ENCODE data around the gene LRRC49. TPM values are rescaled to one million over a fixed set of nuclear protein-coding genes. Genes with fewer than 3 reads are reported as not detected.
"Not testable (repeated sequence)": the region's sequence is repeated elsewhere in the genome, so short reads cannot be mapped to it uniquely, and the experiment has no call there.

LRRC49 gene
- total RNA-seq, 6 donors from 2014 or later: 3.0 to 26.7 (median 9.2) TPM

DNA sequence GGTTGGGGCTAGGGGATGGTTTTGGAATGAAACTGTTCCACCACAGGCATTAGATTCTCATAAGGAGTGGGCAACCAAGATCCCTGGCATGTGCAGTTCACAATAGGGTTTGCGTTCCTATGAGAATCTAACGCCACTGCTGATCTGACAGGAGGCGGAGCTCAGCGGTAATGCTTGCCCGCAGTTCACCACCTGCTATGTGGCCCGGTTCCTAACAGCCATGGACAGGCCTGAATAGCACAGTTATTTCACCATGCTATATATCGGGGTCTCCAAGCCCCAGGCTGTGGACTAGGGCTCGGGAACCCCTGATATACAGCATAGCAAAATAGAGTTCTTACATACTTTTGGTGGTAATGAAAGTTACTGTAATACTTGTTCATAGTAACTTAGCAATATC, 122.7 kb downstream of the LRRC49 start:
- Histone ChIP-seq H3K27me3 (no peaks in the 10 kb centered on the region), H3K4me3 (no peak overlapping the region), H3K4me1 (no peaks in the 10 kb centered on the region), H3K36me3 (no peaks in the 10 kb centered on the region), H3K27ac (no peak overlapping the region), H3K9me3 (peaks cover 0 to 1% (median 0%) of the 10 kb centered on the region in 4 donors)
- WGBS, 2 donors: 92 to 95% methylated on average over 8 of the region's 8 CpGs
- no peak for ATAC-seq (ENCODE audit: low FRiP score in 2 of 2)
- no peak for DNase-seq
- TF ChIP-seq POLR2AphosphoS5 (IDR thresholded peaks at IDR 0.05) (no peak), EP300 (IDR thresholded peaks at IDR 0.05) (no peak), CTCF (IDR thresholded peaks at IDR 0.05) (no peak), POLR2A (IDR thresholded peaks at IDR 0.05) (no peak)

DNA sequence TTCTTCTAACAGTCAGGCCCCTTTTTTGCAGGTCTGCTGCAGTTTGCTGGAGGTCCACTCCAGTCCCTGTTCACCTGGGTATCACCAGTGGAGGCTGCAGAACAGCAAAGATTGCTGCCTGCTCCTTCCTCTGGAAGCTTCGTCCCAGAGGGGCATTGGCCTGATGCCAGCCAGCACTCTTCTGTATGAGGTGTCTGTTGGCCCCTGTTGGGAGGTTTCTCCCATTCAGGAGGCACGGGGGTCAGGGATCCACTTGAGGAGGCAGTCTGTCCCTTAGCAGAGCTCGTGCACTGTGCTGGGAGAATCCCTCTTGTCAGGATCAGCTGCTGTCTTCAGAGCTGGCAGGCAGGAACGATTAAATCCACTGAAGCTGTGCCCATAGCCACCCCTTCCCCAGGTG, 138.6 kb downstream of the LRRC49 start:
- not testable (repeated sequence) for H3K36me3 ChIP-seq; ATAC-seq (ENCODE audit: low FRiP score in 2 of 2); H3K4me3 ChIP-seq; H3K4me1 ChIP-seq; H3K9me3 ChIP-seq; H3K27me3 ChIP-seq; H3K27ac ChIP-seq; DNase-seq
- 74 to 80% methylated on average over 3 of the region's 4 CpGs for WGBS, 2 donors

DNA sequence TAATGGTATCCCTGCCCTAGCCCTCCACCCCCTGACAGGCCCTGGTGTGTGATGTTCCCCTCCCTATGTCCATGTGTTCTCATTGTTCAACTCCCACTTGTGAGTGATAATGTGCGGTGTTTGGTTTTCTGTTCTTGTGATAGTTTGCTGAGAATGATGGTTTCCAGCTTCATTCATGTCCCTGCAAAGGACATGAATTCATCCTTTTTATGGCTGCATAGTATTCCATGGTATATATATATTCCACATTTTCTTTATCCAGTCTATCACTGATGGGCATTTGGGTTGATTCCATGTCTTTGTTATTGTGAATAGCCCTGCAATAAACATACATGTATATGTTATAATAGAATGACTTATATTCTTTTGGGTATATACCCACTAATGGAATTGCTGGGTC, 142.9 kb downstream of the LRRC49 start:
- H3K27me3 ChIP-seq; DNase-seq; H3K9me3 ChIP-seq; H3K27ac ChIP-seq; H3K4me3 ChIP-seq; ATAC-seq (ENCODE audit: low FRiP score in 2 of 2); H3K4me1 ChIP-seq; H3K36me3 ChIP-seq: not testable (repeated sequence)
- WGBS, 2 donors: 92 to 95% methylated on average over 1 of the region's 1 CpG

- no peak overlapping the region for H3K4me3 ChIP-seq
- H3K36me3 ChIP-seq: peaks cover 0 to 3% (median 0%) of the 10 kb centered on the region in 4 donors
- ATAC-seq (ENCODE audit: low FRiP score in 2 of 2) (no peak), DNase-seq (no peak)
- WGBS, 2 donors: 84 to 85% methylated on average over 3 of the region's 3 CpGs
- no peaks in the 10 kb centered on the region for H3K27me3 ChIP-seq
- TF ChIP-seq EP300 (IDR thresholded peaks at IDR 0.05) (no peak), POLR2AphosphoS5 (IDR thresholded peaks at IDR 0.05) (no peak), POLR2A (IDR thresholded peaks at IDR 0.05) (no peak), CTCF (IDR thresholded peaks at IDR 0.05) (no peak)
- H3K9me3 ChIP-seq: no peaks in the 10 kb centered on the region
- no peak overlapping the region for H3K27ac ChIP-seq
- no peaks in the 10 kb centered on the region for H3K4me1 ChIP-seq
Observed at GRCh38 chr15:71042356-71042922, 149.8 kb downstream of the LRRC49 start.

GRCh38 chr15:71043373-71043772, 150.7 kb downstream of the LRRC49 start:
- H3K4me3 ChIP-seq: no peak overlapping the region
- H3K4me1 ChIP-seq: no peaks in the 10 kb centered on the region
- H3K9me3 ChIP-seq: no peaks in the 10 kb centered on the region
- H3K27me3 ChIP-seq: no peaks in the 10 kb centered on the region
- no peak for TF ChIP-seq POLR2AphosphoS5 (IDR thresholded peaks at IDR 0.05)
- H3K27ac ChIP-seq: no peak overlapping the region
- H3K36me3 ChIP-seq: no peaks in the 10 kb centered on the region
- no peak for DNase-seq
- 62 to 64% methylated on average over 1 of the region's 1 CpG for WGBS, 2 donors
- ATAC-seq (ENCODE audit: low FRiP score in 2 of 2): no peak

GRCh38 chr15:71044006-71044405, 151.4 kb downstream of the LRRC49 start:
- no peaks in the 10 kb centered on the region for H3K4me1 ChIP-seq
- no peak for DNase-seq
- 91 to 96% methylated on average over 1 of the region's 1 CpG for WGBS, 2 donors
- H3K27ac ChIP-seq: no peak overlapping the region
- H3K4me3 ChIP-seq: no peak overlapping the region
- no peaks in the 10 kb centered on the region for H3K36me3 ChIP-seq
- ATAC-seq (ENCODE audit: low FRiP score in 2 of 2): no peak
- no peak for TF ChIP-seq POLR2AphosphoS5 (IDR thresholded peaks at IDR 0.05)
- no peak for TF ChIP-seq POLR2A (IDR thresholded peaks at IDR 0.05)
- TF ChIP-seq EP300 (IDR thresholded peaks at IDR 0.05): no peak
- TF ChIP-seq CTCF (IDR thresholded peaks at IDR 0.05): no peak
- H3K9me3 ChIP-seq: no peaks in the 10 kb centered on the region
- H3K27me3 ChIP-seq: no peaks in the 10 kb centered on the region

DNA sequence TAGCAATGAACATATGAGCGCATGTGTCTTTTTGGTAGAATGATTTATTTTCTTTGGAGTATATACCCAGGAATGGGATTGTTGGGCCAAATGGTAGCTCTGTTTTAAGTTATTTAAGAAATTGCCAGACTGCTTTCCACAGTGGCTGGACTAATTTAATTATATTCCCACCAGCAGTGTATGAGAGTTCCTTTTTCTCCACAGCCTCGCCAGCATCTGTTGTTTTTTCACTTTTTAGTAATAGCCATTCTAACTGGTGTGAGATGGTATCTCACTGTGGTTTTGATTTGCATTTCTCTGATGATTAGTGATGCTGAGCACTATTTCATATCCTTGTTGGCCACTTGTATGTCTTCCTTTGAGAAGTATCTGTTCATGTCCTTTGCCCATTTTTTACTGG, 153.5 kb downstream of the LRRC49 start:
- not testable (repeated sequence) for H3K4me3 ChIP-seq; H3K9me3 ChIP-seq; DNase-seq; H3K27ac ChIP-seq; H3K36me3 ChIP-seq; ATAC-seq (ENCODE audit: low FRiP score in 2 of 2); H3K27me3 ChIP-seq; H3K4me1 ChIP-seq
- WGBS, 2 donors: 50 to 71% methylated on average over 2 of the region's 2 CpGs

Measured in upper lobe of left lung (tissue), 6 donors.